OCI-LY1 (cell line): ENCODE measurements around the gene BBX.

Source experiments
- EZH2 ChIP-seq: fragments of 200-600 bp; sonication (generic), shearing (Covaris generic); IDR thresholded peaks from 2 replicates; pipeline ENCODE4 v1.8.0; 2017; ENCODE audit warnings: borderline replicate concordance, mixed run types, mild to moderate bottlenecking, antibody characterized with exemption, low read length, moderate library complexity, mixed read lengths
- TF ChIP-seq, protein P1 (sequence below): fragments of 200-600 bp; sonication (generic), shearing (Covaris generic); IDR thresholded peaks from 2 replicates; pipeline ENCODE4 v1.5.1; 2017; ENCODE audit warnings: mild to moderate bottlenecking, antibody characterized with exemption, low read length, moderate library complexity, mixed read lengths

GRCh38 chr3:107644631-107645030 lies 121.9 kb downstream of the BBX start:
- TF ChIP-seq, protein P1, sequence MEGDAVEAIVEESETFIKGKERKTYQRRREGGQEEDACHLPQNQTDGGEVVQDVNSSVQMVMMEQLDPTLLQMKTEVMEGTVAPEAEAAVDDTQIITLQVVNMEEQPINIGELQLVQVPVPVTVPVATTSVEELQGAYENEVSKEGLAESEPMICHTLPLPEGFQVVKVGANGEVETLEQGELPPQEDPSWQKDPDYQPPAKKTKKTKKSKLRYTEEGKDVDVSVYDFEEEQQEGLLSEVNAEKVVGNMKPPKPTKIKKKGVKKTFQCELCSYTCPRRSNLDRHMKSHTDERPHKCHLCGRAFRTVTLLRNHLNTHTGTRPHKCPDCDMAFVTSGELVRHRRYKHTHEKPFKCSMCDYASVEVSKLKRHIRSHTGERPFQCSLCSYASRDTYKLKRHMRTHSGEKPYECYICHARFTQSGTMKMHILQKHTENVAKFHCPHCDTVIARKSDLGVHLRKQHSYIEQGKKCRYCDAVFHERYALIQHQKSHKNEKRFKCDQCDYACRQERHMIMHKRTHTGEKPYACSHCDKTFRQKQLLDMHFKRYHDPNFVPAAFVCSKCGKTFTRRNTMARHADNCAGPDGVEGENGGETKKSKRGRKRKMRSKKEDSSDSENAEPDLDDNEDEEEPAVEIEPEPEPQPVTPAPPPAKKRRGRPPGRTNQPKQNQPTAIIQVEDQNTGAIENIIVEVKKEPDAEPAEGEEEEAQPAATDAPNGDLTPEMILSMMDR, result no peak
- TF ChIP-seq EZH2, result no peak
